GM18861 (cell line): ENCODE results near the gene EIF5B.

Experiments used
- ATAC-seq: cut with Tn5 transposase; IDR thresholded peaks from one replicate; pipeline ENCODE4 v1.9.1; 2021; ENCODE audit not compliant: unreplicated experiment

EIF5B gene

DNA sequence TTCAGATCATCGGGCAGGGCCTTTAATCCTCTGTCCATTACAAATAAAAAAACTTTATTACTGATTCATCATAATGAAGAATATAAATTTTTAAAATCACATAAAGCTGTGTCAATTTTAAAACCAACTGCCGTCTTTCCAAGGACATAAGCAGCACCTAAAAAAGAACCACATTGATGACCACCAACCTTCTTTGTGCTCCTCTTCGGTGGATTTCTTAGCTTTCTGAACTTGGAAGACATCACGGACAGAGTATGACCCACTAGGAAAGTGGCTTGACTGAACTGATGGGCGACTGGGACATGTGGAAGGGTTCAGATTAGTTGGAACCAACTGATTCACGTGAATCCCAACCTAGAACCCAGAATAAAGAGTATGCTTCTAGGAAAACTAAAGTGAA, 68.9 kb downstream of the EIF5B start:
- no peak for ATAC-seq

DNA sequence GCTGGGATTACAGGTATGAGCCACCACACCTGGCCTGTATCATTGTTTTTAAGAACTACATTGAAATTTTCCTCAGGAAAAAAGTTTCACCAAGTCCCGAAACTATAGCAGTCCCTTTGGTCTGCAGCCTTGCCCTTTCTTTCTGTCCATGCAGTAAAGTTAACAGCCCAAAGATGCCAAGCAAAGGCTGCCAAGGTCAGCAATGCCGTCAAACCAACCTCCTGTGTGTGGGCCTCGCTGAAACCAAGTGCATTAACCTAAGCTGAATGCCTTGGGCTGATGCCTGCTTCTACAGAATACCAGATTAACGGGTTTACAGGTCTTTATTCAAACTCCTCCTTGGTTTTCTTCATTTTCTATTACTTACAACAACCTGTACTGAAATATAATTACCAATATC, 73.1 kb downstream of the EIF5B start:
- ATAC-seq = no peak

DNA sequence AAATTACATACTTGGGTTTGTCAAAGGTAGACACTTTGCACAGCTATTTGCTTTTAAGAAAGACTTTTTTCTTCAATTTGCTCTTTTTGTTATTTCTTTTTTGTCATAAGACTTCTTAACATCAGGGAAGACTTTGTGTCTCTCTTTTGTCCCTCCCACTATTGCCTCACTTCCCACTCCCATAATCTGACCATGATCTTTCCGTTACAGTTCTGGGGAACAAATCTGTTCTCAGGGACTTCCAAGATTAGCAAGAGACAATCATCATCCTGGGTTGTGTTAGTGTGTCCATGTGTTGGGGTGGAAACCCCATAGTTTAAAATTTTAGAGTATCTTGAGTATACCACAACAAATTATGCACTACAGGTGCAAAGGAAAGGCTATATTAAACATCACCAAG, 77.4 kb downstream of the EIF5B start:
- no peak for ATAC-seq

DNA sequence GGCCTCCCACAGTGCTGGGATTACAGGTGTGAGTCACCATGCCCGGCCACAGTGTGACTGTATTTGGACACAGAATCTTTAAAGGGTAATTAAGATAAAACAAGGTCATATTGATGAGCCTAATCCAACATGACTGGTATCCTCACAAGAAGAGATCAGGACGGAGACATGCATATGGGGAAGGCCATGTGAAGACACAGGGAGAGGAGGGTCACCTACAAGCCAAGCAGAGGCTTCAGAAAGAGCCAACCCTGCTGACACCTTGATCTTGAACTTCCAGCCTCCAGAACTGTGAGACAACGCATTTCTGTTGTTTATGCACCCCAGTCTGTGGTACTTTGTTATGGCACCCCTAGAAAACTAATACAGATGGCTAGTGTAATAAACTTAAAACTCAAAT, 80.2 kb downstream of the EIF5B start:
- ATAC-seq = no peak

DNA sequence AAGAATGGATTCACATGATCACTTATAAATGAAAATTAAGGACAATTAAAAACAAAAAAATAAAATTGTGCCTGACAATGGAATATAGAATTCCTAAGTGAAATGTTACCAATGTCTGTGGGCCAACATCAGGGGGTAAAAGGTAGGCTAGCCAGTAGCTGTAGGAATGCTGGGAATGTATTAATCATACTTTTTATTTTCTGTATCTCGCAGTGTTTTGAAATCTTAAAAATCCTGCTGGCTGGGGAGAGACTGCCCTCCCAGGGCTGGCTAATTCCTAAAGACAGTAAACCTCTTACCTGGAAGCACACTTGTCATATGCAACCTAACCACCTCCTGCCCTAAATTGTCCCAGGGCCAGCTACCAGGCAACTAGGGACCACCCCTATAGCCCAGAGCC, 82.8 kb downstream of the EIF5B start:
- ATAC-seq = no peak

DNA sequence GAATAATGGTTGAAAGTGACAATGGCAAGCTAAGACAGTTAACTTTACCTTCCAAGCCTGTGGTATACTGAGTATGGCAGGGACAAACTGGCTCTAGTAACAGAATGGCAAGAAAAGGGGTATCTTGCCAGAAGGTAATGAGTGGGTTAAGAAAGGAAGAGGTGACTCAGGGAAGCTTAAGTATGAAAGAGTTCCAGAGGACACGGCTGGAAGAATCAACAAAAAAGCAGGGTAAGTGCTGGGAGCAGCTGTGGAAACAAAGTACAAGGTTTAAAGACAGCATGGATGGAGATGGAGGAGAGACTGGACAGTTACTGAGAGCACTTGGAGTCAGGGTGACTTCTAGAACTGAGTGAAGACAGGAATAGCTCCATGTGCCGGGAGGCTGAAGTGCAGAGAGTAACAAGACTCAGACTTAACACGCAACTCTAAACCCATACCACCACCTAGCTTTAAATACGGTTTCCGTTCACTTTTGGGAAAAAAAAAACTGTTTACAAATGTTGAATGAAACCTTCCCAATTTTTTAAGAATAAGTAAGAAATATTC, 83.6 kb downstream of the EIF5B start:
- ATAC-seq = no peak

DNA sequence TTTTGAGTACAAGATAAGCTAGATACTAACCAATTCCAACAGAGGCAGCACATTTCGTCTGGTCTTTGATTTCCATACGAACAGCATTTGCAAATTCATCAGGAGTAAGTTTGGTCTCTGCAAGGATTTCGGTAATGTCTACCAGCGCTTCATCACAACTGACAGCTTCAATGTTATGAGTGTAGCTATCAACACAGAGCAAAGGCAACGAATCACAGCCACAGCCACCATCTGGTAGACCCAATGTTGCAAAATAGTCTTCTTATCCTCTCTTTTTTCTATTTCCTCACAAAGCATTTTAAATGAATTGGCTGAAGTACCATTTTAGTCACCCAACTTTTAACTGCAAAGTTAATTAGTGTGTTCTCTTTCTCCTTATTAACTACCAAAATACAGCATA, 84.3 kb downstream of the EIF5B start:
- no peak for ATAC-seq

DNA sequence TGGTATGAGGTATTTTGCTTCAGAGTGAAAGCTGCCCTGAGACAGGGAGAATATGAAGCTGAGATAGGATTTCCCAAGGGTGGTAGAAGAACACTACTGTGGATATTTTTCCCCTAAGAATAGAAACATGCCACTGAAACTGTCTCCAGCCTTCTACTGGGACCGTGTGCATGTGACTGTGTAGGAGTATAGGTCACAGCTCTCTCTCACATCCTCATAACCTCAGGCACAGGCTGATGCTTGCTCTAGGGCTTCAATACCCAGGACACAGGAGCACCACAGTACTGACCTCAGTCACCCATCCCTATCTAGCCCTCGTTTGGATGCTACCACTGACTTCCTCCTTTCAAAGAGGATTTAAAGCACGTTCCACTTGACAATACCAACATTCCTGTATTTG, 85.4 kb downstream of the EIF5B start:
- ATAC-seq = no peak

DNA sequence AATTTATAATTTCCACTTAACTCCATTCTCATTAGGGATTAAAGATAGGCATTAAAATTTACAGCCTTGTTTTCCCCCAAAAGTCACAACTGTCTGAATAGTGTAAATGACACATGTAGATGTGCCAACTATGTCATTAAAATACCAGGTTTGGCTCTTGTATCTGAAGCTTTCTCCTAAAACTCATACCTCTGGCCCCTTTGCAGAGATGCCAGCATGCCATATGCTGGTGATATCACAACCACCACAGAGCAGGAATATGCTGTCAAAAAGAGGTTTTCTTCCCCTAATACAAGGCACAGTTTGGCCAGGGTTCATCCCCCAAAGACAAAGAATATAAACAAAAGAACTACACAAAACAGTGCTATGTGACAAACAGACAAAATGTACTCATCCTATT, 87.2 kb downstream of the EIF5B start:
- no peak for ATAC-seq

DNA sequence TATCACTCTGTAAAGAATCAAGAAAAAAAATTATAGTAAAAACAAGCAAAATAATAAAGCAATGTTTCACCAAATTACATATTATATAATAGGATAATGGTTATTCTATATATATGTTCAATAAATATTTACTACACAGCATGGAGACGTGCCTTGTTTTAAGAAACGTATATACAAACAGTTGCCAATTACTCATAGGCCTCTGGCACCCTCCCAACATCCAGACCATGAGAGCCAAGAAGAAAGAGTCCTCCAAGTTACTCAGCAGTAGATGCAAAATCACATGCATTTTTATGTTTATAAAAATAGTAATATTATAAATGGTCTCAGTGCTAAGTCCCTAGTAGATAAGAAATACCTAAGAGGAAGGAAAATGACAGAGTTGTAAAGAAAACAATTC, 87.8 kb downstream of the EIF5B start:
- no peak for ATAC-seq

DNA sequence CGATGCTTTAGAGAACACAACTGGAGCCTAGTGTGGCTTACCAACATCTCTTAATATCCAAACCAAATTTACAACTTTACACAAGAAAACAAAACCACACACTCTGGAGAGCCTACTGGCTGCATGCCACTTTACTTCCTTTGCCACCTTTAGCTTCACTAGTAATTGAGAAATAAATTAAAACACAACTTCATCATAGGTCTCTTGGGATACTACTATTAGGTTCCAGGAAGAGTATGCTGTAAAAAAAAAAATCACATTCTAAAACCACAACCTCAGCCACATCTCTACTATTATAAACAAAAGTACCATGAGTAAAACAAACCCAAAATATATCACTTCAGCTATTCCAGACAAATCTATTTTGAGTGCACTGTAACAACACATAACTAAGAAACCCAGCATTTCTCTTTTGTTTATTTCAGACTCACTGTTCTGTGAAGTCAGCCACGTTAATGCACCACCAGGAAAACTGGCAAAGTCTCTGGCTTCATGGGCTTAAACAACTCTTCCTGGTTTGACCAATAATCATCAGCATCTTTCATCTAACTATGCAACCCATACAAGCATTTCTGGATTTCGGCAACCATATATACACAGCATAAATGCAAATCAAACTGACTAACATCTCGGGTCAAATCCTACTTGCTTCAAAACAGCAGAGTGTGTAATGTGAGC, 93.6 kb downstream of the EIF5B start:
- ATAC-seq = no peak

DNA sequence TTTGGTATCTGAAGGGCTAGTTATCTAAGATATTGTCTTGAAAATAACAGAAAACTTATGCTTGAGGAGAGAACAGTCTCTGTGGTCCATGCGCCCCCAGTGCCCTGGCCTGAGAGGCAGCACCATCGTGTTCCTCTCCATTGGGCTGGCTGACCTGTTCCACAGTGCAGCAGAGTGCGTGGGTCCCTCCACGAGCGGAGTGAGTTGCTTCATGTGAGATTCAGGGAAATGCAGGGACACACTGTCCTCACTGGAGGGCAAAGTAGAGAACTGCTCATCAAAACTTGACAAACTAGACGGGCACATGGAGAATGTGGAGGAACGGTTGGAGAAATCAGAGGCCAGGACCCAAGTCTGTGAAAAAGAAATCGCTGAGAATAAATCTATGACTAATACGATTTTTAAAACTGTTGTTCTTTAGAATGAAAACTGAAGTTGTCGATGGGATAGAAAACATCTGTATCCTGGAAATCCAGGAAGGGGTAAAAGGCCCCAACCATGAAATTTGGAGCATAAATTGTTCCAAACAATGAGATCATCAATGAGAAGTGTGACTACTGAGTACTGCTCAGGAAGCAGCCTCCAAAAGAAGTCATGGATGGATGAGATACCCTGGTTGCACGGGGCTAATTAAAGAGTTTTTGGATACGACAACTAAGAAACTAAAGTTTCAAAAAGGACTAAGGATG, 94.5 kb downstream of the EIF5B start:
- ATAC-seq = no peak

DNA sequence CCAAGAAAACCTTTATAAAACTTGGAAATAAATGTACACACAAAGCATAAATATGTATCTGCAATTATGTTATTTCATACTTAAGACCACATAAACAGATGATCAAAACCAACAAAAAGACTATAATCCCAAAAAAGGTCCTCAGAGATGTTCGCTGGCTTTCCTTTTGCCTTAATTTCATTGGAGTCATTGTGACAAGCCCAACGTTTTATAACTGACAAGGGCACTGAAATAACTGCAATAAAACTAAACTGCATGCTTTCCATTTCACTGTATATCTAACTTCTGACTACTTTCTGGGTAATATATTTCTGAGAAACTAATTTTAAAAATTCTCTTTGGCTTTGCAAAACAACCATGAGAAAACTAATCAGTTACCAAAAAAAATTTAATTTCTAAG, 96.2 kb downstream of the EIF5B start:
- ATAC-seq = no peak

DNA sequence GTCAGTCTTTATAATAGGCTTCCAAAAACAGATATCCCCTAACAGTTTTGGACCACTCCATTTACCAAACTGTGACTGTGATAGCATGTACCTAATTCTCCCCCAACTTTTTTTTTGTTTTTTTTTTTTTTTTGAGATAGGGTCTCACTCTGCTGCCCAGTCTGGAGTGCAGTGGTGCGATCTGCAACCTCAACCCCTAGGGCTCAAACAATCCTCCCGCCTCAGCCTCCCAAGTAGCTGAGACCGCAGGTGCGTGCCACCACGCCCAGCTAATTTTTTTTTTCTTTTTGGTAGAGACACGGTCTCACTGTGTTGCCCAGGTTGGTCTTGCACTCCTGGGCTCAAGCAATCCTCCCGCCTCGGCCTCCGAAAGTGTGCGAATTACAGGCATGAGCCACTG, 99.7 kb downstream of the EIF5B start:
- ATAC-seq = no peak

DNA sequence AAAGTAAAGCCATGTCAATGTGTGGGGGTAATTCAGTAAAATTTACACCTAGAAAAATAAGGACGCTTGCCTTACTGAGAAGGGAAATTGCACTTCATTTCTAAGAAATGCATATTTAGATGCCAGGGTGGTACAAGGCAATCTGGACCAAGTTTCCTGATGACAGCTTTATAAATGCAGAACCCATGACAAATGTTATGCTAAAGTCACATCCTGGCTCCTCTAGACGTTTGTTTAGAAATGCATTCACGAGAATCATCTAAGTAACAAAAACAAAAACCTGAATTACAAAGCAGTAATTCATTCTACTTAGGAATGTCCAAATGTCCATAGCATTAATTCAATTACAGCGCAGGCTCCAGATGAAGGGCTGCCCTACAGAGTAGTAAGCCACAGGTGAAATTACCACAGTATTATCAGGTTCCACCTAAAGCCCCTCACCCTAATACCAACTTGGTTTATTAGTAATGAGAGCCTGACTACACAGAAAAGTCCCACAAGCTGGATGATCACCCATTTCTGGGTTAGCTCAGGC, 102.8 kb downstream of the EIF5B start:
- no peak for ATAC-seq

DNA sequence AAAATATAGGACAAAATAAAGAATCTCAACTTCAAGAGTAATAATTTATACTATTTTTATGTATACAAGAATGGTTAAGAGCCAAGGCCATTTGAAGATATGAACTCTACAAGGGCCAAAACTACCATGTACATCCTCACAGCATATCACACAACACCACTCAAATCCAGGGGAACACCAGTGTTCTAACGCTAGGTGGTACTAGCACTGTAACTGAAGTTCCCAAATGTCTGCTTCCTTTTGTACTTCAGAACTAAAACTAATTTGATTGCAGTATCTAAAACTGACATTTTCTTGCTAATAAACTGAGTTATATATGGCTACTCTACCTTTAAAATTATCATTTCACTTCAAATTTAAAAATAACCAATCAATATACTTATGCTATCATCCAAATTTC, 105.6 kb downstream of the EIF5B start:
- ATAC-seq = no peak

DNA sequence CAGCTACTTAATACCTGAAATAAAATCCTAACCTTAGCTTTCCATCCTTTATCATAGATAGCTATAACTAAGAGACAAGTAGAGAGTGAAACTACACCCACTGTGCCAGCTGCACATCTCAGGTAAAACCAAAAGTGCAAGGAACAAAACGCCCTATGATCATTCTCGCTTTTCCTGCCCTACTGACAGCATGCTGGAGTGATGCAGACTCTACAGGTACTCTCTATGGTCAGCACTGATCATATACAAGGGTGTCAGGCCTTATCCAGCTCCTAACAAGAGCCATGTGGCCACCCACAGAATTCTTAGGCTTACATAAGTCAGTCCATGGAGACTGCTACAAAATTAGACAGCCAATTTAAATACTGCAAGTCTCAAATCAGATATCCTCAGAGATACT, 107.0 kb downstream of the EIF5B start:
- ATAC-seq = no peak

DNA sequence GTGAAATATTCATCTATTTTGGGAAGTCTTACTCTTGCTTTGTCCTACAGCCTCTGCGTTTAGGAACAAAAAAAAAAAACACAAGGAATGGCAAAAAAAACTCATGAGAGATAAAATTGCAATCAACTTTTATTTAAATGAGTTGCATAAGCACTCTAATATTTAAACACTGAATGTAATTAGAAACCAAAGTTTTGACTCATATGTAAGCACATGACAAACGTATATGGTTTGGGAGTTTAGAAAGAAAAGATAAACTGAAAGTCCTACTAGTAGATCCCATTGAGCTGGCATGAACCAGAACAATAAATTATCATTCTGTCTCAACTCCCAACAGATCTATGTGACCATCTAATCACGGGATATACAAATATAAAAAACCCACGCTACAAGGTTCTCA, 107.9 kb downstream of the EIF5B start:
- no peak for ATAC-seq

DNA sequence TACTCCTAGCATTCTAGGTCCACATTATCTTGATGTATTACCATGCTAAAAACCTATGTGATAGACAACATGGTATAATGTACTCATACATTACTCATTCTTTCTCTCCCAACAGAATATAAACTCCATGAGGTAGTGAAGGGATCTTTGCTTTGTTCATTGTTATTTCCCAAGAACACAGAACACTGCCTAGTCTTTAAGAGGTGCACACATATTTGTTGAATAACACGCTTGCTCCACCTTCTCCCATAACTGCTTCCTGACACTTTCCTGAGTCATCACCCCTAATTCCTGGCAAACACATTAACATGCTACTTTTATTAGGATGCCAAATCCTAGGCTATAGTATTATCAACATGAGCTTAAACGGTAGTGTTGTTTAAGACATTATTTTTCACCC, 111.4 kb downstream of the EIF5B start:
- no peak for ATAC-seq

DNA sequence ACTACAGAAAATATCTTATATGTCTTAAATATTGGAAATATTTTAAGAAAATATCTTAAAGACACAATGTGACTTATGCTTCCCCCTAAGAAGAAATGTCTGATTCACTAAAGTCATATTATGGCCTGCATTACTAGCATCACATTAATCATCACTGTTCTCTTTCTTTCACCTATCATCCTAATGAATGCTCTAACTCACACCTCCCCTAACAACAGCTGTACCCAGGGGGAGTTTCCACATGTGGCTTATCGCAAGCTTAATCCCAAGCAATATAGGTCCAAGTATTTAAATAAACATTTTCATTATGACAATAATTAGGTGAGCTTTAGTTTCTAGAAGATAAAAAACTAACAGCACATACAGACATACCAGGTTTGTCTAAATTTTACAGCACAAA, 113.0 kb downstream of the EIF5B start:
- no peak for ATAC-seq
